ENCODE data around the gene UST. TPM values are rescaled to one million over a fixed set of nuclear protein-coding genes. Genes with fewer than 3 reads are reported as not detected.
A peak's percentile ranks its signal among the peaks of the same experiment; 100 is the strongest.

UST gene
- total RNA-seq, 1 experiment from 2014 or later, result 32.1 TPM

- no peak for TF ChIP-seq ARID4B (CRISPR knock-in tag; IDR thresholded peaks at IDR 0.05; ENCODE audit: borderline replicate concordance)
- no peak for TF ChIP-seq ZNF263 (CRISPR knock-in tag; IDR thresholded peaks at IDR 0.05; ENCODE audit: low read depth)
- TF ChIP-seq FOXP4 (CRISPR knock-in tag; IDR thresholded peaks at IDR 0.05), result no peak
- TF ChIP-seq CBFB (CRISPR knock-in tag; IDR thresholded peaks at IDR 0.05; ENCODE audit: low read depth), result no peak
- no peak for TF ChIP-seq ZNF512 (CRISPR knock-in tag; IDR thresholded peaks at IDR 0.05; ENCODE audit: borderline replicate concordance)
- no peak for TF ChIP-seq JAZF1 (CRISPR knock-in tag; IDR thresholded peaks at IDR 0.05)
- TF ChIP-seq USF1 (CRISPR knock-in tag; IDR thresholded peaks at IDR 0.05), result no peak
- no peak for TF ChIP-seq ZNF121 (CRISPR knock-in tag; IDR thresholded peaks at IDR 0.05)
- TF ChIP-seq NR1H2 (CRISPR knock-in tag; IDR thresholded peaks at IDR 0.05), result no peak
- TF ChIP-seq ATF3 (CRISPR knock-in tag; conservative IDR thresholded peaks at IDR 0.05), result no peak
- no peak for TF ChIP-seq ZNF396 (CRISPR knock-in tag; IDR thresholded peaks at IDR 0.05; ENCODE audit: borderline replicate concordance)
- TF ChIP-seq CDX4 (CRISPR knock-in tag; IDR thresholded peaks at IDR 0.05; ENCODE audit: borderline replicate concordance), result no peak
- no peak for TF ChIP-seq ZMAT4 (CRISPR knock-in tag; IDR thresholded peaks at IDR 0.05)
- TF ChIP-seq CREB1 (CRISPR knock-in tag; IDR thresholded peaks at IDR 0.05), result no peak
- no peak for TF ChIP-seq ZBTB21 (CRISPR knock-in tag; IDR thresholded peaks at IDR 0.05; ENCODE audit: borderline replicate concordance)
Measured at GRCh38 chr6:148868901-148869300, 122.1 kb downstream of the UST start (continued).

GRCh38 chr6:148869585-148869984 lies 122.8 kb downstream of the UST start:
- H3K4me3 Mint-ChIP-seq, result no peak overlapping the region
- DNase-seq (ENCODE audit: low spot score) (no peak), ATAC-seq (no peak)
- CTCF ChIA-PET, result no interaction called here
- no peaks in the 10 kb centered on the region for H3K36me3 Mint-ChIP-seq
- POLR2A ChIA-PET, result no interaction called here
- 0 out of 2 replicates have a peak overlapping the region, but pooled peaks have one; percentile 3 for H3K27ac Mint-ChIP-seq
- no peaks in the 10 kb centered on the region for H3K27me3 Mint-ChIP-seq (ENCODE audit: low read depth)
- no peaks in the 10 kb centered on the region for H3K9me3 Mint-ChIP-seq
- TF ChIP-seq ETV6 (CRISPR knock-in tag; IDR thresholded peaks at IDR 0.05) (no peak), ATF3 (CRISPR knock-in tag; conservative IDR thresholded peaks at IDR 0.05) (no peak), CDX4 (CRISPR knock-in tag; IDR thresholded peaks at IDR 0.05; ENCODE audit: borderline replicate concordance) (no peak), NFE2L1 (CRISPR knock-in tag; IDR thresholded peaks at IDR 0.05) (no peak), AR (CRISPR knock-in tag; IDR thresholded peaks at IDR 0.05) (no peak)
- H3K4me1 Mint-ChIP-seq, result peaks cover 79% of the 10 kb centered on the region

Data from WTC11 (cell line).